Endodermal cell (in vitro differentiated cells): ENCODE measurements around the gene PRMT1. TPM values are rescaled to one million over a fixed set of nuclear protein-coding genes. Genes with fewer than 3 reads are reported as not detected.

ENCODE experiments used
- DNase-seq: peaks from one replicate; pipeline ENCODE4 v3.0.0-alpha.2; 2017
- H3K27ac ChIP-seq: 2 replicates; pipeline ENCODE4 v1.5.1; 2013; ENCODE audit warnings: mild to moderate bottlenecking, low read depth, low read length, moderate library complexity
- H3K27me3 ChIP-seq: 2 replicates; pipeline ENCODE4 v1.6.1; 2013; ENCODE audit warnings: mild to moderate bottlenecking, low read length, moderate library complexity; ENCODE audit not compliant: insufficient read depth, control insufficient read depth, poor library complexity, severe bottlenecking
- H3K36me3 ChIP-seq: 2 replicates; pipeline ENCODE4 v1.7.0; 2013; ENCODE audit warnings: mild to moderate bottlenecking, low read length, moderate library complexity; ENCODE audit not compliant: control insufficient read depth, insufficient read depth
- H3K4me1 ChIP-seq: one replicate; pipeline ENCODE4 v1.7.0; 2013; ENCODE audit warnings: low read length; ENCODE audit not compliant: control insufficient read depth, insufficient read depth
- H3K4me3 ChIP-seq: 2 replicates; pipeline ENCODE4 v1.5.1; 2013; ENCODE audit warnings: mild to moderate bottlenecking, low read length, moderate library complexity
- H3K9ac ChIP-seq: 2 replicates; pipeline ENCODE4 v1.6.1; 2013; ENCODE audit warnings: mild to moderate bottlenecking, low read length, moderate library complexity; ENCODE audit not compliant: poor library complexity, severe bottlenecking; ENCODE audit errors: extremely low read depth
- H3K9me3 ChIP-seq: 2 replicates; pipeline ENCODE4 v1.6.1; 2013; ENCODE audit warnings: mild to moderate bottlenecking, low read length, moderate library complexity; ENCODE audit not compliant: control insufficient read depth
- H3K27ac Mint-ChIP-seq: 2 replicates; pipeline ENCODE4 v1.8.0; 2020; ENCODE audit warnings: mixed read lengths
- H3K27me3 Mint-ChIP-seq: 2 replicates; pipeline ENCODE4 v1.8.0; 2021; ENCODE audit warnings: mild to moderate bottlenecking, mixed read lengths; ENCODE audit not compliant: insufficient read depth
- H3K36me3 Mint-ChIP-seq: 2 replicates; pipeline ENCODE4 v1.8.0; 2020; ENCODE audit warnings: low read depth, mixed read lengths
- H3K4me1 Mint-ChIP-seq: 2 replicates; pipeline ENCODE4 v1.8.0; 2020; ENCODE audit warnings: mixed read lengths
- H3K4me3 Mint-ChIP-seq: 2 replicates; pipeline ENCODE4 v1.8.0; 2020; ENCODE audit warnings: mild to moderate bottlenecking, moderate library complexity, mixed read lengths
- H3K9me3 Mint-ChIP-seq: 2 replicates; pipeline ENCODE4 v1.8.0; 2020; ENCODE audit warnings: mild to moderate bottlenecking, mixed read lengths
- CTCF ChIP-seq: fragments of 200-600 bp; sonication (generic); conservative IDR thresholded peaks from 2 replicates; pipeline ENCODE4 v1.5.0; 2021; ENCODE audit warnings: antibody characterized with exemption, mild to moderate bottlenecking
- WGBS, 2 experiments: methylation state at CpG; one replicate each; pipeline versions ENCODE4 v1.1.5 to v1.1.7; 2013; ENCODE audit warnings: missing lambda C conversion rate in 2 of 2, mixed read lengths in 1 of 2; ENCODE audit not compliant: insufficient coverage in 1 of 2, insufficient read length in 1 of 2; 5-methylcytosine and 5-hydroxymethylcytosine counted together
- total RNA-seq, 2 donors: library from RNA; stranded (reverse); fragmentation: NEBNext Ultra II Directional in 1 of 2; extraction: Animal tissue kit (Norgen Biotek cat#: 25700) in 1 of 2; gene quantifications; 2 replicates in 1 of 2; 3 replicates in 1 of 2; pipeline ENCODE4 v1.2.1, GENCODE V29; 2021

Gene PRMT1
- total RNA-seq, 2 donors from 2014 or later, result 343 to 362 TPM

GRCh38 chr19:49666120-49666444, 11.0 kb upstream of the PRMT1 start:
- Mint-ChIP-seq H3K4me1 (peaks cover 16% of the 10 kb centered on the region), H3K9me3 (no peaks in the 10 kb centered on the region)

GRCh38 chr19:49667473-49667872, 9.6 kb upstream of the PRMT1 start:
- WGBS, 2 experiments, result 80 to 90% methylated on average over 1 to 2 of the region's 2 CpGs

More at GRCh38 chr19:49666120-49666444, 11.0 kb upstream of the PRMT1 start:
- TF ChIP-seq CTCF, result peak; percentile 53
- H3K4me3 ChIP-seq, result peak overlapping the region; percentile 90
- 0% methylated on average over 7 to 9 of the region's 9 CpGs for WGBS, 2 experiments
- peak overlapping the region; percentile 93 for H3K4me3 Mint-ChIP-seq
- no peaks in the 10 kb centered on the region for H3K4me1 ChIP-seq
- peaks cover 41% of the 10 kb centered on the region for H3K36me3 Mint-ChIP-seq
- H3K27me3 ChIP-seq, result no peaks in the 10 kb centered on the region
- peaks cover 45% of the 10 kb centered on the region for H3K36me3 ChIP-seq
- no peaks in the 10 kb centered on the region for H3K27me3 Mint-ChIP-seq
- H3K27ac ChIP-seq, result no peak overlapping the region
- H3K9me3 ChIP-seq, result no peaks in the 10 kb centered on the region
- peak overlapping the region; percentile 77 for H3K9ac ChIP-seq
- no peak for DNase-seq
- peak overlapping the region; percentile 95 for H3K27ac Mint-ChIP-seq

GRCh38 chr19:49669516-49669915, 7.6 kb upstream of the PRMT1 start:
- Histone ChIP-seq H3K27me3 (no peaks in the 10 kb centered on the region), H3K9me3 (no peaks in the 10 kb centered on the region), H3K36me3 (peaks cover 26% of the 10 kb centered on the region), H3K4me3 (no peak overlapping the region), H3K9ac (no peak overlapping the region), H3K27ac (no peak overlapping the region), H3K4me1 (no peaks in the 10 kb centered on the region)
- Mint-ChIP-seq H3K4me1 (peaks cover 18% of the 10 kb centered on the region), H3K27ac (no peak overlapping the region), H3K4me3 (no peak overlapping the region), H3K36me3 (peaks cover 29% of the 10 kb centered on the region), H3K27me3 (no peaks in the 10 kb centered on the region), H3K9me3 (no peaks in the 10 kb centered on the region)
- TF ChIP-seq CTCF, result no peak
- 93 to 100% methylated on average over 1 to 3 of the region's 3 CpGs for WGBS, 2 experiments
- no peak for DNase-seq

More at GRCh38 chr19:49667473-49667872, 9.6 kb upstream of the PRMT1 start:
- Histone ChIP-seq H3K36me3 (peaks cover 35% of the 10 kb centered on the region), H3K27ac (no peak overlapping the region), H3K4me1 (no peaks in the 10 kb centered on the region), H3K27me3 (no peaks in the 10 kb centered on the region), H3K9me3 (no peaks in the 10 kb centered on the region), H3K4me3 (peak overlapping the region; percentile 90), H3K9ac (no peak overlapping the region)
- Mint-ChIP-seq H3K9me3 (no peaks in the 10 kb centered on the region), H3K4me1 (peaks cover 23% of the 10 kb centered on the region), H3K4me3 (peak overlapping the region; percentile 93), H3K27me3 (no peaks in the 10 kb centered on the region), H3K36me3 (peaks cover 31% of the 10 kb centered on the region), H3K27ac (peak overlapping the region; percentile 64)
- DNase-seq, result no peak
- no peak for TF ChIP-seq CTCF
